DLD1 (cell line): ENCODE measurements around the gene COBLL1.
"Not testable (repeated sequence)": the region's sequence is repeated elsewhere in the genome, so short reads cannot be mapped to it uniquely, and the experiment has no call there.

Experiments used
- in situ Hi-C: cut with HindIII; loops from 2 replicates; pipeline ENCODE4 v1.10.0; 2017; ENCODE audit warnings: low sequenced_read_pairs

Gene COBLL1

GRCh38 chr2:164761737-164762460, 79.7 kb downstream of the COBLL1 start:
- in situ Hi-C loops = no loop called here

DNA sequence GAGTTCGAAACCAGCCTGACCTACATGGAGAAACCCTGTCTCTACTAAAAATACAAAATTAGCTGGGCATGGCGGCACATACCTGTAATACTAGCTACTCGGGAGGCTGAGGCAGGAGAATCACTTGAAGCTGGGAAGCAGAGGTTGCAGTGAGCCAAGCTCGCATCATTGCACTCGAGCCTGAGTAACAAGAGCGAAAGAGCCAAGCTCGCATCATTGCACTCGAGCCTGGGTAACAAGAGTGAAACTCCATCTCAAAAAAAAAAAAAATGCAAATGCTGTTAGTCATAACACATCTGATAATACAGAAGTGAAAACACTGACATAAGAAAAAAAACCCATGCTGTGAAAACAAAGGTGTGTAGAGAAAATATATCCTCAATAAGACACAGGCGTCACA, 80.4 kb downstream of the COBLL1 start:
- in situ Hi-C loops = not testable (repeated sequence)

DNA sequence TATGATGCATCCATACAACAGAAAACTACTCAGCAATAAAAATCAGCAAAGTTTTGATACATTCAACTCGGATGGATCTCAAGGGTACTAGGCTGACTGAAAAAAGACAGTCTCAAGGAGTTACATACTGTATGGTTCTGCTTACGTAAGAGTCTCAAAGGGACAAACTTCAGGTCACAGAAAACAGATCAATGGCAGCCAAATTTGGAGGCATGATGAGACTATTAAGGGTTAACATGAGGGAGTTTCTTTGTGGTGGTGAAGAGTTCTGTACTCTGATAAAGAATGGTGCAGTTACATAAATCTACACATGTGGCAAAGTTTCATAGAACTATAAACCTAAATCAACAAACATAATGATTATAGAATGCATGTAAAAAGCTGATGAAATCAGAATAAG, 81.4 kb downstream of the COBLL1 start:
- in situ Hi-C loops = no loop called here

- in situ Hi-C loops = no loop called here
Measured at GRCh38 chr2:164757934-164758695, 83.5 kb downstream of the COBLL1 start.

DNA sequence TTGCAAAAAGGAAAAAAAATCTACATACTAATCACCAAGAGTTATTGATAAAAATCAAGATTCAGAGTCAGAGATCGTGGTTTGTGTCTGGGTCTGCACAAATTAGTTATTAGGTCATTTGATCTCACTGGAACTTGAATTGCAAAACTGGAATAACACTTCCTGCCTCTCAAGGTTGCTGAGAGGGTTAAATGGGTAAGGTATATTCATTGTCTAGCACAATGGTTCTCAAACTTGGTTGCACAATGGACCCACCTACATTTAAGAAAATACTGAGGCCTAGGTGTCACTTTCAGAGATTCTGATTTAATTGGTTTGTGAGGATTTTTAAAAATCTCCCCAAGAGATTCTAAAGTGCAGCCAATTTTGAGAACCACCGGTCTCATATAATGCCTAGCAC, 84.8 kb downstream of the COBLL1 start:
- in situ Hi-C loops = no loop called here

- in situ Hi-C loops = no loop called here
Measured at GRCh38 chr2:164755952-164756351, 85.7 kb downstream of the COBLL1 start.

GRCh38 chr2:164754157-164755093, 87.2 kb downstream of the COBLL1 start:
- in situ Hi-C loops = no loop called here

GRCh38 chr2:164752956-164753355, 88.7 kb downstream of the COBLL1 start:
- in situ Hi-C loops = no loop called here

DNA sequence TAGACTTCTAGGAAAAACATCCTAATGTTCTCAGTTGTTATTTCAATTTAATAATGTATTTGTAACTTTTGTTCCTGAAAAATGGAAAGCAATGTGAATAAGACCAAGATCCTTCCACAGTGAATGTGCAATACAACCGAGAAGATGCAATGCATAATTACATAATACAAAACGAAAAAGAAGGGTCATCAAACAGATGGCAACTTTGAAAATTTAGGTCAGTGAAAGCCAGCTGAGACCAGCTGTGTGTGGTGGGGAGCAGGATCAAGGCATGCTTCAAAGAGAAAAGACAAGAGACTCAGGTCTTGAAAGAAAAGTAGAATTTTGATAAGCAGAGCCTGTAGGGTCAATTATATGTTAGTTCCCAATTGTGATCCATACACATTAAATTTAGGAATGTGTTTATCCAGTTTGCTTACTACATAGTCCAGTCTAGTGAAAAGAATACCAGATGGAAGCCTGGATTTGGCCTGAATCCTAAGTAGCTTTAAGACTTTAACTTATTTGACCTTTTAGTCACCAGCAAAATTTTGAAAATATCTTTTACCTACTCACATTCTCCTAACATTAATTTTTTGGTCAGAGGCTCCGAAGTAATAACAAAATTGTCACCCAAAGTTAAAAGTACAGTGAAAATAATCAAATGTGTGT, 93.7 kb downstream of the COBLL1 start:
- in situ Hi-C loops = no loop called here

DNA sequence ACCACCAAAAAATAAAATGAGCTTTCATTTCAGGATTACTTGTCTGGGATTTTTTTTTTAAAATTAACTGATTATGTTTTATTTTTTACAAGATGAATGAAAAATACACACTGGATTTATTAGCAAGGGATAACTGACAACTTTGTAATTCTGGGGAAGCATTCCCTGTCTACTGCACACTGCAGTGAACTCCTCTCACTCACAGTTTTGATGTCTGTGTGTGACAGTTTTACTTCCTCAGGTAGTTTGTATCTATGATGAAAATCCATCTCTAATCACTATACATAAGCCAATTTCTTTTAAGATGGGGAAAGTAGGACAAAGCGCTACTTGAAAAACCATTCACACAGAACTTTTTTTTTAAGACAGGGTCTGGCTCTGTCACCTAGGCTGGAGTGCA, 94.5 kb downstream of the COBLL1 start:
- in situ Hi-C loops = no loop called here

DNA sequence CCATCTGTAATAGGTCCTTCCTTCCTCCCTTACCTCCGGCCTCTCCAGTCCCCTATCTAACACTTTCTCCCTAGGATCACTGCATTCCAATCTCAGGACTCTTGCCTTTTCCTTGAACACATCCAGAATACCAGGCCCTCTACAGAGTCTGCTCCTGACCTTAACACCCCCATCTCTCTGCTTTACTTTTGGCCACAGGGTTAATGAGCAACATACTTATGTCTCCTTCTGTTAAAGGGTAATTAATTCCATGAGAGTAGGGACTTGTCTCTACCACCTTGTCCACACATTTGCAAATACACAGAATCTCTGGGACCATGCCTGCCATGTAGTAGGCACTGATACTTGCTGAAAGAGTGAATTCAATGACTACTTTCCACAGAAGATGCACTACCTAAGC, 94.9 kb downstream of the COBLL1 start:
- in situ Hi-C loops = no loop called here

GRCh38 chr2:164745012-164745797, 96.4 kb downstream of the COBLL1 start:
- in situ Hi-C loops = no loop called here

DNA sequence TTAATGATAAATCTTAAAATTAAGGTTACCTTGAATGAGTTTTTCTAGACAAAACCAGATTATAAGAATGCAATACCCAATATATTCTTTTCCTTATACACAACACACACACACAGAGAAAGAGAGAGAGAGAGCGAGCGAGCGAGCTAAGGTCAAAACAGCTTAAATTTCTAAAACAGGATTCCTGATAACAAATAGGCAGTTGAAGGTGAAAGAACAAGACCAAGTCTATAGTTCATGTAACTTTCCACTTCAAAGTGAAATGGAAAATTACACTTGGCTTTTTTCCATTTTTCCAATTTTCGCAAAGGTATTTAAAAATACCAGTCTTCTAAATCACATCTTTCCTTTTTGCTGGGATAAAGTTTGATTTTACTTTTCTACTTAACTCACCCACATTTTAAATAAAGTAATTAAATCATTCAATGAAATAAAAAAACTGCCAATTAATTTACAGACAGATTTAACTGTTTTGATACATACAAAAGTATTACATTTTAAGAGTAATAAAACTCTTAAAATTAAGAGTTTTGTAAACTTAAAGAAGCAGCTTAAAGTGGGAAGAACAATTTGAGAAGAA, 98.8 kb downstream of the COBLL1 start:
- in situ Hi-C loops = no loop called here

GRCh38 chr2:164739966-164740365, 101.7 kb downstream of the COBLL1 start:
- in situ Hi-C loops = no loop called here

DNA sequence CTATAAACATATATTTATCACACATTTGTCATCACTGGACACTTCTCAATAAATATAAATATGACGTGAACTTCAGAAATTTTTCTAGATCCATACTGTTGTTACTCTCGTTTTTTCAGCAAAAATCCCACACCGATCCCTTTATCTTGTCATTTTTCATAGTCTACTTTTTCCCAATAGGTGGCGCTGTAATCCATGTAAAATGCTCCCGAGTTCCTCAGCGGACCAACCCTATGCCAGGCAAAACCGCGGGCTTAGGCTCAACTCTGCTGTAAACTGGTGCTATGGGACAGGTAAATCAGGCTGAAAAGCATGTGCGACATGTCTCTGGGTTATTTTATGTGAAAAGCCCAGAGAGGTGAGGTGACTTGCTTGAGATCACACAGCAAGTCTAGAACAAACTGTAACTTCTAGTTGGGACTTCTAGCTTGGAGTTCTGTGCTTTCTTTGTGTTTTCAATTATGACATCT, 104.0 kb downstream of the COBLL1 start:
- in situ Hi-C loops = no loop called here

GRCh38 chr2:164735309-164735919, 106.2 kb downstream of the COBLL1 start:
- in situ Hi-C loops = no loop called here

- in situ Hi-C loops = no loop called here
Measured at GRCh38 chr2:164734196-164734595, 107.4 kb downstream of the COBLL1 start.

DNA sequence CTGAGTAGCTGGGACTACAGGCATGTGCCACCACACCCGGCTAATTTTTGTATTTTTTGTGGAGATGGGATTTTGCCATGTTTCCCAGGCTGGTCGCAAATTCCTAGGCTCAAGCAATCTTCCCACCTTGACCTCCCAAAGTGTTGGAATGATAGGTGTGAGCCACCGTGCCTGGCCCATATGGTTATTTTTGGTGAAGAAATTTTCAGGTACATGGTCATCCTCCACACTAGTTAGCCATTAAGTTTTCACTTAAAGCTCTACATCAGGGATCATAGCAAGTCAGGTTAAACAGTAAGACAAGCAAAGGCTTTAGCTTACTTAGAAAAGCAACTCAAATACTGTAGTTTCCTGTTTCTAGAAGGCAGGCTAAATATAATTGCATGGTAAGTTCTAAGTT, 116.1 kb downstream of the COBLL1 start:
- in situ Hi-C loops = no loop called here
